Colonic mucosa (tissue), 4 donors: ENCODE measurements around the gene XDH. TPM values are rescaled to one million over a fixed set of nuclear protein-coding genes. Genes with fewer than 3 reads are reported as not detected.
A peak's percentile ranks its signal among the peaks of the same experiment; 100 is the strongest.

Experiments used
- DNase-seq: peaks from one replicate; pipeline ENCODE4 v3.0.0-alpha.2; 2020
- H3K27ac ChIP-seq: fragments of 200-600 bp; one replicate; pipeline ENCODE4 v1.8.0; 2021
- H3K27me3 ChIP-seq: fragments of 200-600 bp; one replicate; pipeline ENCODE4 v1.8.0; 2021
- H3K36me3 ChIP-seq: fragments of 200-600 bp; one replicate; pipeline ENCODE4 v1.8.0; 2021
- H3K4me1 ChIP-seq: fragments of 200-600 bp; one replicate; pipeline ENCODE4 v1.8.0; 2021; ENCODE audit warnings: mild to moderate bottlenecking
- H3K4me3 ChIP-seq: fragments of 200-600 bp; one replicate; pipeline ENCODE4 v1.8.0; 2021
- H3K9ac ChIP-seq, 2 donors: one replicate each; pipeline ENCODE4 v1.7.0; 2013; ENCODE audit warnings: control low read depth in 2 of 2, low read depth in 2 of 2, low read length in 2 of 2
- H3K9me3 ChIP-seq: fragments of 200-600 bp; one replicate; pipeline ENCODE4 v1.8.0; 2021
- intact Hi-C: fragments of 100-400 bp; cut with DNase I; formaldehyde crosslinking; loops from one replicate; pipeline ENCODE4 v1.14.1; 2022
- total RNA-seq, 2 donors: library from RNA; stranded (reverse); fragmentation: NEBNext Ultra II Directional in 1 of 2; extraction: Animal tissue kit (Norgen Biotek cat#: 25700) in 1 of 2; gene quantifications; one replicate each; pipeline ENCODE4 v1.2.1, GENCODE V29; 2021
- TF ChIP-seq, protein P1 (sequence below): fragments of 200-600 bp; IDR thresholded peaks from one replicate; pipeline ENCODE4 v1.8.0; 2022; ENCODE audit warnings: antibody characterized with exemption, mild to moderate bottlenecking
- donor health status: healthy.
- donor health status: DM: no; HTN: no; CAD: no.
- donor health status: DM: no; HTN: no; CAD: no.

XDH gene
- total RNA-seq, 2 donors from 2014 or later: 18.4 to 44.4 TPM

DNA sequence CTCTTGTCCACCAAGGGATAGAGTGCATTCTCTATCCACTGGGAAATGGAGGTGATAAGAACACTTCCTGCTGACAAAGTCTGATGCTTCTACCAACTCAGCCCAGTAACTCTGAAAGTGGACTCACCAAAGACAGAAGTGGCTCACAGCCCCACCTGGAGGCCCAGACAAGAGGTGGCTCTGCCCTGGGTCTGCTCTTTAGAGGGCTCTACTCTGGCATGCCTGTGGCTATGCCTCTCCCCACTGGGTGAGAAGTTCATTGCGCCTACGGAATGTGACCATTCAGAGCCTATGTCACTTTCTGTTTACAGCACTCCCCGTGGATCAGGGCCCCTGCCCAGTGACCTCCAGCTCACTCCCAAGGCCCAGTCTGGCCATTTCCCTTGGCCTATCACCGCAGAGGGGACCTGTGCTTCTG, 13.5 kb upstream of the XDH start:
- Histone ChIP-seq H3K36me3 (no peaks in the 10 kb centered on the region), H3K9me3 (no peaks in the 10 kb centered on the region), H3K9ac (no peak overlapping the region), H3K4me1 (no peaks in the 10 kb centered on the region), H3K27ac (no peak overlapping the region), H3K27me3 (no peaks in the 10 kb centered on the region), H3K4me3 (no peak overlapping the region)
- DNase-seq: no peak
- intact Hi-C loops: no loop called here
- TF ChIP-seq, protein P1, sequence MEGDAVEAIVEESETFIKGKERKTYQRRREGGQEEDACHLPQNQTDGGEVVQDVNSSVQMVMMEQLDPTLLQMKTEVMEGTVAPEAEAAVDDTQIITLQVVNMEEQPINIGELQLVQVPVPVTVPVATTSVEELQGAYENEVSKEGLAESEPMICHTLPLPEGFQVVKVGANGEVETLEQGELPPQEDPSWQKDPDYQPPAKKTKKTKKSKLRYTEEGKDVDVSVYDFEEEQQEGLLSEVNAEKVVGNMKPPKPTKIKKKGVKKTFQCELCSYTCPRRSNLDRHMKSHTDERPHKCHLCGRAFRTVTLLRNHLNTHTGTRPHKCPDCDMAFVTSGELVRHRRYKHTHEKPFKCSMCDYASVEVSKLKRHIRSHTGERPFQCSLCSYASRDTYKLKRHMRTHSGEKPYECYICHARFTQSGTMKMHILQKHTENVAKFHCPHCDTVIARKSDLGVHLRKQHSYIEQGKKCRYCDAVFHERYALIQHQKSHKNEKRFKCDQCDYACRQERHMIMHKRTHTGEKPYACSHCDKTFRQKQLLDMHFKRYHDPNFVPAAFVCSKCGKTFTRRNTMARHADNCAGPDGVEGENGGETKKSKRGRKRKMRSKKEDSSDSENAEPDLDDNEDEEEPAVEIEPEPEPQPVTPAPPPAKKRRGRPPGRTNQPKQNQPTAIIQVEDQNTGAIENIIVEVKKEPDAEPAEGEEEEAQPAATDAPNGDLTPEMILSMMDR: no peak

DNA sequence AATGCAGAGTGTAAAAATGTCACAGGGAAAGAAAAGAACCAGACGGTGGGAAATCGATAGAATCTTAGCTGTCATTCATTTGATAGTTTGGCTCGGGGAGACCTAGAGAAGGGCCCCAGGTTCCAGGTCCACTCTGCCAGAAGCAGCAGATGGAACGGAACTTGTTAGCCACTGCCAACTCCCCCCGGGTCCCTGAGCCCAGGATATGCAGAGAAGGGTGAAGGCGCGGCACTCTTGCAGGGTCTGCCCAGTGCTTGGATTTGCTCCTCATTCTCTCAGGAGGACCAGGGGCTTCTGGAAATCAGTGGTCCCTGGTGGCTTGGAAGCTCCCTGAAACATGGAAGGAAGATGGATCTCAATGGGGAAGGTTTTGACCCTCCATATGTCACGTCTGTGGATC, 11.6 kb upstream of the XDH start:
- intact Hi-C loops: no loop called here
- Histone ChIP-seq H3K9me3 (no peaks in the 10 kb centered on the region), H3K4me1 (no peaks in the 10 kb centered on the region), H3K9ac (no peak overlapping the region), H3K4me3 (no peak overlapping the region), H3K27me3 (no peaks in the 10 kb centered on the region), H3K36me3 (no peaks in the 10 kb centered on the region), H3K27ac (no peak overlapping the region)
- DNase-seq: no peak
- TF ChIP-seq, protein P1: no peak

DNA sequence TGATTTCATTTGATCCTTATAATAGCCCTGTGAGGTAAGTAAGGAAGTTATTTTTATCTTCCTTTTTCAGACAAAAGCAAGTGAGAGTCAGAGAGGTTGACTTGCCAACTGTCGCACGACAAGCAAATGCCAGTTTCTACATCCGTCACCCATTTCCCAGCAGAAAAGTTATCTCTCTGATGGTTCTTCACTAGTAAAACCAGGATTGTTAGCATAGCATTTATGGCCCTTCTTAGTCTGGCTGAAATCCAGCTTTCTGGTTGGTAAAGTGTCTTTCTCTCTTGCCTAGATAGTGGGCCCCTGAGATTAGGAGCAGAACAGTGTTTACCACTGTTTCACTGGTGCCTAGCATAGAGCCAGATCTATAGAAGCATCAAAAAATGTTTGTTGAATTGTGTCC, 7.1 kb upstream of the XDH start:
- no peaks in the 10 kb centered on the region for H3K4me1 ChIP-seq
- H3K27me3 ChIP-seq: no peaks in the 10 kb centered on the region
- no peak overlapping the region for H3K4me3 ChIP-seq
- peak overlapping the region; percentile 9 for H3K27ac ChIP-seq
- no peaks in the 10 kb centered on the region for H3K36me3 ChIP-seq
- no peak for DNase-seq
- intact Hi-C loops: no loop called here
- H3K9me3 ChIP-seq: no peaks in the 10 kb centered on the region
- TF ChIP-seq, protein P1: no peak
- no peak overlapping the region for H3K9ac ChIP-seq

DNA sequence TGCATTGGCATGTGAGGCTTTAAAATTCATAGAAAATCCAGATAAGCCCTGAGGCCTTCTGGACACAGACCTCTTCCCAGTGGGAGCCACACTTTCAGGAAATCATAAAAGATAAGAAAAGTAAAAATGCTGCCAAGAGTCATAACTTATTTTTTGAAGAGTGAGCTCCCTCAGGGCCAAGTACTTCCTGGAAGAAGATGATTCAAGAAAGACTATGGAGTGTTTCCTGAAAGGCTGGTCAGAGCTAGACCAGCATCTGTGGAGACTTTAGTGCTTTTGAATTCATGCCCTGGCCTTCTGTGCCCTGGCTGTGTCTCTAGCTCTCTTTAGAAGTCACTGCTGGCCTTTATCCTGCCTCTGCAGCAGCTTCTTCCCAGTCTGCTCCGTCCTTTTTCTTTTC, 6.4 kb upstream of the XDH start:
- TF ChIP-seq, protein P1: no peak
- Histone ChIP-seq H3K9ac (no peak overlapping the region), H3K4me3 (no peak overlapping the region), H3K27ac (peak overlapping the region; percentile 9), H3K4me1 (no peaks in the 10 kb centered on the region), H3K36me3 (no peaks in the 10 kb centered on the region), H3K9me3 (no peaks in the 10 kb centered on the region), H3K27me3 (no peaks in the 10 kb centered on the region)
- intact Hi-C loops: no loop called here
- peak; percentile 31 for DNase-seq

DNA sequence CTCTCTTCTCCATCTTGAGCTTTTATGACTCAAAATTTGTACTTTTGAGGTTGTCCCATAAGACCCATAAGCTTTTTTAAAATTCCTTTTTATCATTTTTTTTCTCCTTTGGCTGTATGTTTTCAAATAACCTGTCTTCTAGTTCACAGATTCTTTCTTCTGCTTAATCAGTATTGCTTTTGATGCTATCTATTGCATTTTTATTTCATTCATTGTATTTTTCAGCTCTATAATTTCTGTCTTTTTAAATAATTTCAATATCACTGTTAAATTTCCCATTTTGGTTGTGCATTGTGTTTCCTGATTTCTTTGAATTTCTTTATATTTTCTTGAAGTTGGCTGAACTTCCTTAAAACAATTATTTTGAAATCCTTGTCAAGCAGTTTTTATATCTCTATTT, 4.8 kb upstream of the XDH start:
- no peak overlapping the region for H3K27ac ChIP-seq
- no peak overlapping the region for H3K4me3 ChIP-seq
- TF ChIP-seq, protein P1: no peak
- H3K4me1 ChIP-seq: no peaks in the 10 kb centered on the region
- H3K9ac ChIP-seq: no peak overlapping the region
- DNase-seq: no peak
- intact Hi-C loops: no loop called here
- H3K9me3 ChIP-seq: no peaks in the 10 kb centered on the region
- no peaks in the 10 kb centered on the region for H3K27me3 ChIP-seq
- H3K36me3 ChIP-seq: no peaks in the 10 kb centered on the region

DNA sequence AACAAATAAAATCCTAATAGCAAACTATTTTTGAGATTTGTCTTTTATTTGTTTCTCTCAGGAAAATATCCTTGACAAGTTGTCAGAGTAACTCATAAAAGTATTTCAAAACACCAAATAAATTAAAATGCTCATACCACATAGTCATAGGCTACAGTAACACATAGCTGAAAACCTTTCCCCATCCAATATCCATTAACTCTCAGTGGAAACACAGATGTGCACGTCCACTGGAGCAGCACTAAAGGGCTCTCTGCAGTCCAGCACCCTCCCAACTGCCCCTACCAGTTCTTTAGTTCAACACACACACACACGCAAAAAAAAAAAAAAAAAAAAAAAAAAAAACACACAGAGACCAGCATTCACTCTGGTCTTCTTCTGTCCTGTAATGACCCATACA, 879 bp upstream of the XDH start:
- DNase-seq: no peak
- Histone ChIP-seq H3K27me3 (no peaks in the 10 kb centered on the region), H3K36me3 (no peaks in the 10 kb centered on the region), H3K9me3 (no peaks in the 10 kb centered on the region), H3K27ac (peak overlapping the region; percentile 71), H3K4me1 (no peaks in the 10 kb centered on the region), H3K9ac (no peak overlapping the region), H3K4me3 (no peak overlapping the region)
- TF ChIP-seq, protein P1: no peak
- intact Hi-C loops: no loop called here
